Measurements from ENCODE around the gene ASH1L. TPM values are rescaled to one million over a fixed set of nuclear protein-coding genes. Genes with fewer than 3 reads are reported as not detected.
"Not testable (repeated sequence)": the region's sequence is repeated elsewhere in the genome, so short reads cannot be mapped to it uniquely, and the experiment has no call there.

ASH1L gene
- total RNA-seq, 1 donor from 2014 or later: 43.0 TPM

- no peak for DNase-seq
- Mint-ChIP-seq H3K4me3 (ENCODE audit: unreplicated experiment) (no peak overlapping the region), H3K27me3 (ENCODE audit: unreplicated experiment) (no peaks in the 10 kb centered on the region), H3K36me3 (ENCODE audit: unreplicated experiment) (no peaks in the 10 kb centered on the region), H3K9me3 (ENCODE audit: unreplicated experiment) (peaks cover 2% of the 10 kb centered on the region), H3K27ac (ENCODE audit: unreplicated experiment) (no peak overlapping the region), H3K4me1 (ENCODE audit: low read depth, unreplicated experiment) (no peaks in the 10 kb centered on the region)
- no peak for TF ChIP-seq CTCF (IDR thresholded peaks at IDR 0.05; ENCODE audit: partially characterized antibody, unreplicated experiment)
Measured at GRCh38 chr1:155607708-155608107, 45.1 kb upstream of the ASH1L start.

GRCh38 chr1:155599828-155600572, 37.4 kb upstream of the ASH1L start:
- H3K27me3 Mint-ChIP-seq (ENCODE audit: unreplicated experiment); H3K9me3 Mint-ChIP-seq (ENCODE audit: unreplicated experiment); H3K36me3 Mint-ChIP-seq (ENCODE audit: unreplicated experiment); DNase-seq: not testable (repeated sequence)
- peak overlapping the region; percentile 46 for H3K4me3 Mint-ChIP-seq (ENCODE audit: unreplicated experiment)
- peaks cover 17% of the 10 kb centered on the region for H3K4me1 Mint-ChIP-seq (ENCODE audit: low read depth, unreplicated experiment)
- peak overlapping the region; percentile 83 for H3K27ac Mint-ChIP-seq (ENCODE audit: unreplicated experiment)

GRCh38 chr1:155598842-155599331, 36.3 kb upstream of the ASH1L start:
- peaks cover 2% of the 10 kb centered on the region for H3K9me3 Mint-ChIP-seq (ENCODE audit: unreplicated experiment)
- no peak for TF ChIP-seq CTCF (IDR thresholded peaks at IDR 0.05; ENCODE audit: partially characterized antibody, unreplicated experiment)
- peak; percentile 26 for DNase-seq
- peaks cover 17% of the 10 kb centered on the region for H3K4me1 Mint-ChIP-seq (ENCODE audit: low read depth, unreplicated experiment)
- no peaks in the 10 kb centered on the region for H3K27me3 Mint-ChIP-seq (ENCODE audit: unreplicated experiment)
- H3K36me3 Mint-ChIP-seq (ENCODE audit: unreplicated experiment): no peaks in the 10 kb centered on the region
- peak overlapping the region; percentile 75 for H3K27ac Mint-ChIP-seq (ENCODE audit: unreplicated experiment)
- H3K4me3 Mint-ChIP-seq (ENCODE audit: unreplicated experiment): peak overlapping the region; percentile 75

- no peak for TF ChIP-seq CTCF (IDR thresholded peaks at IDR 0.05; ENCODE audit: partially characterized antibody, unreplicated experiment)
- H3K36me3 Mint-ChIP-seq (ENCODE audit: unreplicated experiment): no peaks in the 10 kb centered on the region
- H3K4me3 Mint-ChIP-seq (ENCODE audit: unreplicated experiment): no peak overlapping the region
- no peaks in the 10 kb centered on the region for H3K27me3 Mint-ChIP-seq (ENCODE audit: unreplicated experiment)
- H3K4me1 Mint-ChIP-seq (ENCODE audit: low read depth, unreplicated experiment): peaks cover 17% of the 10 kb centered on the region
- peaks cover 2% of the 10 kb centered on the region for H3K9me3 Mint-ChIP-seq (ENCODE audit: unreplicated experiment)
- DNase-seq: no peak
- no peak overlapping the region for H3K27ac Mint-ChIP-seq (ENCODE audit: unreplicated experiment)
Measured at GRCh38 chr1:155596864-155597263, 34.3 kb upstream of the ASH1L start.

- peak overlapping the region; percentile 62 for H3K4me3 Mint-ChIP-seq (ENCODE audit: unreplicated experiment)
- H3K27ac Mint-ChIP-seq (ENCODE audit: unreplicated experiment): peak overlapping the region; percentile 13
Measured at GRCh38 chr1:155595877-155596474, 33.4 kb upstream of the ASH1L start.

GRCh38 chr1:155591770-155592169, 29.2 kb upstream of the ASH1L start:
- no peak for DNase-seq
- no peak overlapping the region for H3K4me3 Mint-ChIP-seq (ENCODE audit: unreplicated experiment)
- TF ChIP-seq CTCF (IDR thresholded peaks at IDR 0.05; ENCODE audit: partially characterized antibody, unreplicated experiment): peak; percentile 67
- no peaks in the 10 kb centered on the region for H3K9me3 Mint-ChIP-seq (ENCODE audit: unreplicated experiment)
- peaks cover 5% of the 10 kb centered on the region for H3K4me1 Mint-ChIP-seq (ENCODE audit: low read depth, unreplicated experiment)
- no peaks in the 10 kb centered on the region for H3K36me3 Mint-ChIP-seq (ENCODE audit: unreplicated experiment)
- no peaks in the 10 kb centered on the region for H3K27me3 Mint-ChIP-seq (ENCODE audit: unreplicated experiment)
- H3K27ac Mint-ChIP-seq (ENCODE audit: unreplicated experiment): no peak overlapping the region

More at GRCh38 chr1:155595877-155596474, 33.4 kb upstream of the ASH1L start:
- H3K36me3 Mint-ChIP-seq (ENCODE audit: unreplicated experiment); DNase-seq; H3K27me3 Mint-ChIP-seq (ENCODE audit: unreplicated experiment); H3K9me3 Mint-ChIP-seq (ENCODE audit: unreplicated experiment): not testable (repeated sequence)
- H3K4me1 Mint-ChIP-seq (ENCODE audit: low read depth, unreplicated experiment): peaks cover 17% of the 10 kb centered on the region

- DNase-seq; H3K4me1 Mint-ChIP-seq (ENCODE audit: low read depth, unreplicated experiment); H3K9me3 Mint-ChIP-seq (ENCODE audit: unreplicated experiment); H3K27ac Mint-ChIP-seq (ENCODE audit: unreplicated experiment); H3K36me3 Mint-ChIP-seq (ENCODE audit: unreplicated experiment); H3K4me3 Mint-ChIP-seq (ENCODE audit: unreplicated experiment); H3K27me3 Mint-ChIP-seq (ENCODE audit: unreplicated experiment): not testable (repeated sequence)
Measured at GRCh38 chr1:155590516-155591247, 28.1 kb upstream of the ASH1L start.

- not testable (repeated sequence) for H3K4me1 Mint-ChIP-seq (ENCODE audit: low read depth, unreplicated experiment); H3K27ac Mint-ChIP-seq (ENCODE audit: unreplicated experiment); H3K4me3 Mint-ChIP-seq (ENCODE audit: unreplicated experiment); H3K9me3 Mint-ChIP-seq (ENCODE audit: unreplicated experiment); H3K27me3 Mint-ChIP-seq (ENCODE audit: unreplicated experiment); DNase-seq; H3K36me3 Mint-ChIP-seq (ENCODE audit: unreplicated experiment)
Measured at GRCh38 chr1:155589282-155589681, 26.7 kb upstream of the ASH1L start.

Measured in glutamatergic neuron (in vitro differentiated cells).